GM23338 (cell line): ENCODE data around the gene CACNA1C. TPM values are rescaled to one million over a fixed set of nuclear protein-coding genes. Genes with fewer than 3 reads are reported as not detected.

Experiments
- ATAC-seq: fragments of 200-7000 bp; cut with Tn5 transposase; 3 replicates; pipeline ENCODE4 v1.9.1; 2020
- DNase-seq: peaks from one replicate; pipeline ENCODE4 v3.0.0-alpha.2; 2015; ENCODE audit warnings: low spot score
- H2AFZ ChIP-seq: fragments of 200-600 bp; sonication (generic); 2 replicates; pipeline ENCODE4 v1.8.0; 2016; ENCODE audit warnings: antibody characterized with exemption, mild to moderate bottlenecking, moderate library complexity
- H3F3A ChIP-seq: fragments of 200-600 bp; sonication (generic); replicated peaks from 2 replicates; pipeline ENCODE4 v1.8.0; 2017; ENCODE audit warnings: antibody characterized with exemption, mixed run types, low read depth
- H3K27ac ChIP-seq: fragments of 200-600 bp; sonication (generic); 2 replicates; pipeline ENCODE4 v1.6.1; 2016; ENCODE audit warnings: low read depth
- H3K27me3 ChIP-seq: fragments of 200-600 bp; sonication (generic); 2 replicates; pipeline ENCODE4 v1.8.0; 2016; ENCODE audit warnings: mild to moderate bottlenecking, mixed run types, moderate library complexity; ENCODE audit not compliant: insufficient read depth
- H3K36me3 ChIP-seq: fragments of 200-600 bp; sonication (generic); 2 replicates; pipeline ENCODE4 v1.8.0; 2016; ENCODE audit warnings: mild to moderate bottlenecking; ENCODE audit not compliant: insufficient read depth
- H3K4me1 ChIP-seq: fragments of 200-600 bp; sonication (generic); 2 replicates; pipeline ENCODE4 v1.8.0; 2016; ENCODE audit warnings: mild to moderate bottlenecking, moderate library complexity; ENCODE audit not compliant: insufficient read depth
- H3K4me2 ChIP-seq: fragments of 200-600 bp; sonication (generic); 2 replicates; pipeline ENCODE4 v1.7.1; 2017; ENCODE audit warnings: mixed run types
- H3K4me3 ChIP-seq: fragments of 200-600 bp; sonication (generic); 2 replicates; pipeline ENCODE4 v1.6.1; 2016; ENCODE audit warnings: mixed run types
- H3K79me2 ChIP-seq: fragments of 200-600 bp; sonication (generic); replicated peaks from 2 replicates; pipeline ENCODE4 v1.8.0; 2017; ENCODE audit warnings: mild to moderate bottlenecking; ENCODE audit not compliant: insufficient read depth
- H3K9me2 ChIP-seq: fragments of 200-600 bp; sonication (generic); 2 replicates; pipeline ENCODE4 v1.8.0; 2017; ENCODE audit not compliant: insufficient read depth
- H4K20me1 ChIP-seq: fragments of 200-600 bp; sonication (generic); replicated peaks from 2 replicates; pipeline ENCODE4 v1.8.0; 2017; ENCODE audit warnings: mild to moderate bottlenecking; ENCODE audit not compliant: insufficient read depth
- H3K27ac Mint-ChIP-seq: 2 replicates; pipeline ENCODE4 v1.8.0; 2020; ENCODE audit warnings: inconsistent platforms, mild to moderate bottlenecking, moderate library complexity, mixed read lengths
- H3K27me3 Mint-ChIP-seq: 3 replicates; pipeline ENCODE4 v1.8.0; 2022; ENCODE audit warnings: low read depth, mild to moderate bottlenecking, moderate library complexity, mixed read lengths, inconsistent platforms; ENCODE audit not compliant: insufficient read depth, poor library complexity
- H3K36me3 Mint-ChIP-seq: 3 replicates; pipeline ENCODE4 v1.8.0; 2021; ENCODE audit warnings: low read depth, mild to moderate bottlenecking, inconsistent platforms, moderate library complexity, mixed read lengths
- H3K4me1 Mint-ChIP-seq: 3 replicates; pipeline ENCODE4 v1.8.0; 2020; ENCODE audit warnings: mild to moderate bottlenecking, inconsistent platforms, mixed read lengths
- H3K4me3 Mint-ChIP-seq: 3 replicates; pipeline ENCODE4 v1.8.0; 2021; ENCODE audit warnings: moderate library complexity, mild to moderate bottlenecking, inconsistent platforms, mixed read lengths
- H3K9me3 Mint-ChIP-seq: 3 replicates; pipeline ENCODE4 v1.8.0; 2020; ENCODE audit warnings: moderate library complexity, mild to moderate bottlenecking, inconsistent platforms, mixed read lengths
- CREB1 ChIP-seq: fragments of 250-450 bp; sonication (Bioruptor Pico); IDR thresholded peaks from 2 replicates; pipeline ENCODE4 v1.5.0; 2020; ENCODE audit warnings: low read depth, mild to moderate bottlenecking, moderate library complexity
- EZH2 ChIP-seq: fragments of 200-600 bp; sonication (generic); IDR thresholded peaks from one replicate; pipeline ENCODE4 v1.8.0; 2017; ENCODE audit warnings: antibody characterized with exemption, mild to moderate bottlenecking, low read depth; ENCODE audit not compliant: unreplicated experiment
- EZH2phosphoT487 ChIP-seq: fragments of 200-600 bp; sonication (generic); IDR thresholded peaks from one replicate; pipeline ENCODE4 v1.8.1; 2018; ENCODE audit warnings: antibody characterized with exemption; ENCODE audit not compliant: unreplicated experiment
- JUNB ChIP-seq: IDR thresholded peaks from one replicate; pipeline ENCODE4 v1.6.1; 2016; ENCODE audit warnings: antibody characterized with exemption; ENCODE audit not compliant: unreplicated experiment
- ZNF114 ChIP-seq: fragments of 250-450 bp; sonication (Bioruptor Pico); IDR thresholded peaks from 2 replicates; pipeline ENCODE4 v1.5.0; 2020; ENCODE audit warnings: mild to moderate bottlenecking, moderate library complexity
- ZNF331 ChIP-seq: fragments of 250-450 bp; sonication (Bioruptor Pico); IDR thresholded peaks from 2 replicates; pipeline ENCODE4 v1.5.0; 2020; ENCODE audit warnings: low read depth, mild to moderate bottlenecking, moderate library complexity
- ZNF462 ChIP-seq: fragments of 250-450 bp; sonication (Bioruptor Pico); IDR thresholded peaks from 2 replicates; pipeline ENCODE4 v1.5.0; 2020; ENCODE audit warnings: mild to moderate bottlenecking, moderate library complexity
- polyA plus RNA-seq: library from polyadenylated mRNA; unstranded; fragments of >200 nt; fragmentation: Nextera tagmentation; extraction: Ambion mirVana; gene quantifications from 2 replicates; pipeline ENCODE4 v1.2.1, GENCODE V29; 2016
- total RNA-seq: library from RNA; depleted of rRNA; stranded (reverse); fragments of >200 nt; shearing (Covaris generic); gene quantifications from 2 replicates; pipeline ENCODE4 v1.2.3, GENCODE V29; 2014
- TF ChIP-seq, protein P1 (sequence below), 2 experiments: fragments of 200-600 bp in 1 of 2; sonication (generic) in 1 of 2; conservative IDR thresholded peaks; 2 replicates each; pipeline versions ENCODE4 v1.5.1 to v1.6.1; 2016 to 2017; ENCODE audit warnings: antibody characterized with exemption in 2 of 2, low read depth in 2 of 2, mild to moderate bottlenecking in 2 of 2, moderate library complexity in 1 of 2
- TF ChIP-seq, protein P2 (sequence below): IDR thresholded peaks from one replicate; pipeline ENCODE4 v1.6.1; 2018; ENCODE audit warnings: antibody characterized with exemption; ENCODE audit not compliant: unreplicated experiment

The CACNA1C gene
- total and polyA plus RNA-seq, 2 experiments from 2014 or later, result 0.78 to 2.1 TPM

GRCh38 chr12:2539938-2540337 lies 487.2 kb downstream of the CACNA1C start (continued):
- TF ChIP-seq ZNF331 (CRISPR knock-in tag), result no peak
- TF ChIP-seq, protein P1, sequence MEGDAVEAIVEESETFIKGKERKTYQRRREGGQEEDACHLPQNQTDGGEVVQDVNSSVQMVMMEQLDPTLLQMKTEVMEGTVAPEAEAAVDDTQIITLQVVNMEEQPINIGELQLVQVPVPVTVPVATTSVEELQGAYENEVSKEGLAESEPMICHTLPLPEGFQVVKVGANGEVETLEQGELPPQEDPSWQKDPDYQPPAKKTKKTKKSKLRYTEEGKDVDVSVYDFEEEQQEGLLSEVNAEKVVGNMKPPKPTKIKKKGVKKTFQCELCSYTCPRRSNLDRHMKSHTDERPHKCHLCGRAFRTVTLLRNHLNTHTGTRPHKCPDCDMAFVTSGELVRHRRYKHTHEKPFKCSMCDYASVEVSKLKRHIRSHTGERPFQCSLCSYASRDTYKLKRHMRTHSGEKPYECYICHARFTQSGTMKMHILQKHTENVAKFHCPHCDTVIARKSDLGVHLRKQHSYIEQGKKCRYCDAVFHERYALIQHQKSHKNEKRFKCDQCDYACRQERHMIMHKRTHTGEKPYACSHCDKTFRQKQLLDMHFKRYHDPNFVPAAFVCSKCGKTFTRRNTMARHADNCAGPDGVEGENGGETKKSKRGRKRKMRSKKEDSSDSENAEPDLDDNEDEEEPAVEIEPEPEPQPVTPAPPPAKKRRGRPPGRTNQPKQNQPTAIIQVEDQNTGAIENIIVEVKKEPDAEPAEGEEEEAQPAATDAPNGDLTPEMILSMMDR (conservative IDR thresholded peaks at IDR 0.05; ENCODE audit: low read depth in 2 of 2), result no peak

DNA sequence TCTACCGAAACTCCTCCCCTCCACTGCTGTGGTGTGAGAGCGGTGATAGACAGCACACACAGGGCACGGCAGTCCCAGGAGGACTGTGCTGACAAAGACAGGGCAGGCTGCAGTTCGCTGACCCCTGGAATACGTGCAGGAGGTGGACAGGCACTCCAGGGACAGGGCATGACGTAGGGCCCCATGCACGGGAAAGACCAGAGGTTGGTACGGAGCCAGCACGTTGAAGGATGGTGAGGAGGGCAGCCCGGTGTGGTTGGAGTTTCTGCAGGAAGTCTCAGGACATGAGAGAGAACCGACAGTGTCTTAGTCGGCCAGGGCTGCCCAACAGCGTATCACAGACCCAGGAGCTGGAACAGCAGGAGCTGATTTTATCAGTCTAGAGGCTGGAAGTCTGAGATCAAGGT lies 487.8 kb downstream of the CACNA1C start:
- Mint-ChIP-seq H3K27ac (no peak overlapping the region), H3K9me3 (no peaks in the 10 kb centered on the region), H3K27me3 (peaks cover 2% of the 10 kb centered on the region), H3K4me3 (no peak overlapping the region), H3K4me1 (no peaks in the 10 kb centered on the region; the same call in 2 of the 3 replicates), H3K36me3 (no peaks in the 10 kb centered on the region)
- peak; percentile 34; the same call in 1 of the 3 replicates for ATAC-seq
- no peak overlapping the region for H3K4me3 ChIP-seq
- DNase-seq, result no peak
- H3F3A ChIP-seq, result no peaks in the 10 kb centered on the region
- H2AFZ ChIP-seq, result no peak overlapping the region
- no peaks in the 10 kb centered on the region for H3K27me3 ChIP-seq
- no peaks in the 10 kb centered on the region for H3K79me2 ChIP-seq
- no peaks in the 10 kb centered on the region for H3K36me3 ChIP-seq
- no peaks in the 10 kb centered on the region for H4K20me1 ChIP-seq
- no peaks in the 10 kb centered on the region for H3K4me1 ChIP-seq
- no peak overlapping the region for H3K4me2 ChIP-seq
- 0 out of 2 replicates have a peak, but pooled peaks cover 4% of the 10 kb centered on the region for H3K9me2 ChIP-seq
- H3K27ac ChIP-seq, result no peak overlapping the region
- no peak for TF ChIP-seq ZNF114
- no peak for TF ChIP-seq JUNB
- TF ChIP-seq, protein P1 (conservative IDR thresholded peaks at IDR 0.05; ENCODE audit: low read depth in 2 of 2), result no peak
- TF ChIP-seq ZNF462 (CRISPR knock-in tag), result no peak
- TF ChIP-seq EZH2, result no peak
- TF ChIP-seq, protein P2, sequence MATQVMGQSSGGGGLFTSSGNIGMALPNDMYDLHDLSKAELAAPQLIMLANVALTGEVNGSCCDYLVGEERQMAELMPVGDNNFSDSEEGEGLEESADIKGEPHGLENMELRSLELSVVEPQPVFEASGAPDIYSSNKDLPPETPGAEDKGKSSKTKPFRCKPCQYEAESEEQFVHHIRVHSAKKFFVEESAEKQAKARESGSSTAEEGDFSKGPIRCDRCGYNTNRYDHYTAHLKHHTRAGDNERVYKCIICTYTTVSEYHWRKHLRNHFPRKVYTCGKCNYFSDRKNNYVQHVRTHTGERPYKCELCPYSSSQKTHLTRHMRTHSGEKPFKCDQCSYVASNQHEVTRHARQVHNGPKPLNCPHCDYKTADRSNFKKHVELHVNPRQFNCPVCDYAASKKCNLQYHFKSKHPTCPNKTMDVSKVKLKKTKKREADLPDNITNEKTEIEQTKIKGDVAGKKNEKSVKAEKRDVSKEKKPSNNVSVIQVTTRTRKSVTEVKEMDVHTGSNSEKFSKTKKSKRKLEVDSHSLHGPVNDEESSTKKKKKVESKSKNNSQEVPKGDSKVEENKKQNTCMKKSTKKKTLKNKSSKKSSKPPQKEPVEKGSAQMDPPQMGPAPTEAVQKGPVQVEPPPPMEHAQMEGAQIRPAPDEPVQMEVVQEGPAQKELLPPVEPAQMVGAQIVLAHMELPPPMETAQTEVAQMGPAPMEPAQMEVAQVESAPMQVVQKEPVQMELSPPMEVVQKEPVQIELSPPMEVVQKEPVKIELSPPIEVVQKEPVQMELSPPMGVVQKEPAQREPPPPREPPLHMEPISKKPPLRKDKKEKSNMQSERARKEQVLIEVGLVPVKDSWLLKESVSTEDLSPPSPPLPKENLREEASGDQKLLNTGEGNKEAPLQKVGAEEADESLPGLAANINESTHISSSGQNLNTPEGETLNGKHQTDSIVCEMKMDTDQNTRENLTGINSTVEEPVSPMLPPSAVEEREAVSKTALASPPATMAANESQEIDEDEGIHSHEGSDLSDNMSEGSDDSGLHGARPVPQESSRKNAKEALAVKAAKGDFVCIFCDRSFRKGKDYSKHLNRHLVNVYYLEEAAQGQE, result no peak
- TF ChIP-seq ZNF331 (CRISPR knock-in tag), result no peak
- TF ChIP-seq CREB1 (CRISPR knock-in tag), result no peak
- TF ChIP-seq EZH2phosphoT487, result no peak
